Type B pancreatic cell (in vitro differentiated cells): Measurements from ENCODE around the gene GTSE1. TPM values are rescaled to one million over a fixed set of nuclear protein-coding genes. Genes with fewer than 3 reads are reported as not detected.

Source experiments
- DNase-seq: peaks from one replicate; pipeline ENCODE4 v3.0.0; 2021; ENCODE audit warnings: mixed read lengths; ENCODE audit not compliant: unreplicated experiment; ENCODE audit errors: extremely low spot score
- H3K27ac Mint-ChIP-seq: 2 replicates; pipeline ENCODE4 v1.8.0; 2021; ENCODE audit warnings: mild to moderate bottlenecking, mixed read lengths
- H3K27me3 Mint-ChIP-seq: 2 replicates; pipeline ENCODE4 v1.8.0; 2021; ENCODE audit warnings: mixed read lengths
- H3K36me3 Mint-ChIP-seq: 2 replicates; pipeline ENCODE4 v1.8.0; 2021; ENCODE audit warnings: mixed read lengths
- H3K4me1 Mint-ChIP-seq: one replicate; pipeline ENCODE4 v1.8.0; 2021; ENCODE audit warnings: mixed read lengths; ENCODE audit not compliant: unreplicated experiment
- H3K4me3 Mint-ChIP-seq: 2 replicates; pipeline ENCODE4 v1.8.0; 2021; ENCODE audit warnings: mild to moderate bottlenecking, mixed read lengths
- H3K9me3 Mint-ChIP-seq: 2 replicates; pipeline ENCODE4 v1.8.0; 2021; ENCODE audit warnings: mixed read lengths
- total RNA-seq: library from RNA; stranded (reverse); gene quantifications from 2 replicates; pipeline ENCODE4 v1.2.1, GENCODE V29; 2021; ENCODE audit warnings: low replicate concordance
- TF ChIP-seq, protein P1 (sequence below): fragments of 200-600 bp; sonication (generic); conservative IDR thresholded peaks from 2 replicates; pipeline ENCODE4 v1.5.0; 2021; ENCODE audit warnings: antibody characterized with exemption, mild to moderate bottlenecking

The GTSE1 gene
- total RNA-seq, 1 donor from 2014 or later = 39.6 TPM

GRCh38 chr22:46348099-46348695, 51.5 kb downstream of the GTSE1 start:
- H3K9me3 Mint-ChIP-seq = no peaks in the 10 kb centered on the region
- no peak for DNase-seq
- TF ChIP-seq, protein P1, sequence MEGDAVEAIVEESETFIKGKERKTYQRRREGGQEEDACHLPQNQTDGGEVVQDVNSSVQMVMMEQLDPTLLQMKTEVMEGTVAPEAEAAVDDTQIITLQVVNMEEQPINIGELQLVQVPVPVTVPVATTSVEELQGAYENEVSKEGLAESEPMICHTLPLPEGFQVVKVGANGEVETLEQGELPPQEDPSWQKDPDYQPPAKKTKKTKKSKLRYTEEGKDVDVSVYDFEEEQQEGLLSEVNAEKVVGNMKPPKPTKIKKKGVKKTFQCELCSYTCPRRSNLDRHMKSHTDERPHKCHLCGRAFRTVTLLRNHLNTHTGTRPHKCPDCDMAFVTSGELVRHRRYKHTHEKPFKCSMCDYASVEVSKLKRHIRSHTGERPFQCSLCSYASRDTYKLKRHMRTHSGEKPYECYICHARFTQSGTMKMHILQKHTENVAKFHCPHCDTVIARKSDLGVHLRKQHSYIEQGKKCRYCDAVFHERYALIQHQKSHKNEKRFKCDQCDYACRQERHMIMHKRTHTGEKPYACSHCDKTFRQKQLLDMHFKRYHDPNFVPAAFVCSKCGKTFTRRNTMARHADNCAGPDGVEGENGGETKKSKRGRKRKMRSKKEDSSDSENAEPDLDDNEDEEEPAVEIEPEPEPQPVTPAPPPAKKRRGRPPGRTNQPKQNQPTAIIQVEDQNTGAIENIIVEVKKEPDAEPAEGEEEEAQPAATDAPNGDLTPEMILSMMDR = no peak
- H3K36me3 Mint-ChIP-seq = peaks cover 5% of the 10 kb centered on the region
- no peak overlapping the region for H3K4me3 Mint-ChIP-seq
- no peak overlapping the region for H3K27ac Mint-ChIP-seq
- H3K4me1 Mint-ChIP-seq = no peaks in the 10 kb centered on the region
- H3K27me3 Mint-ChIP-seq = no peaks in the 10 kb centered on the region

DNA sequence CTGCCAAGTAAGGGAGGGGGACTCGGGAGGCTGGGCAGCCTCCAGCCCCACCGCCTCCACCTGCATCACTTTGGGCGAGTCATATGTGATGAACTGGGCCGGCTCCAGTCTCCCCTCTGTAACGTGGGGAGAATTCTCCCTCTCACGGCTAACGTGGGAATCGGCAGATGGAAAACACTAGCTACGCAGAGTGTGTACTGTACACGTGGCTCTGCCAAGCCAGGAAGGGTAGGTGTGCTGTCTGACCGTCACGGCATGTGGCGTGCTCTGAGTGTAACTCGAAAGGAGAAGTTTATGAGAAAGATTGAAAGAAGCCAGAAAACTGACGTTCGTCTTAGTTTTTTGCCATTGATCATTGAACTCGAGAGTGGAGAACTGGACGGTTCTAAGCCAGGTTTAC, 52.6 kb downstream of the GTSE1 start:
- Mint-ChIP-seq H3K4me3 (no peak overlapping the region), H3K9me3 (no peaks in the 10 kb centered on the region), H3K27me3 (no peaks in the 10 kb centered on the region), H3K36me3 (peaks cover 2% of the 10 kb centered on the region), H3K27ac (no peak overlapping the region), H3K4me1 (no peaks in the 10 kb centered on the region)
- DNase-seq = no peak
- TF ChIP-seq, protein P1 = no peak

DNA sequence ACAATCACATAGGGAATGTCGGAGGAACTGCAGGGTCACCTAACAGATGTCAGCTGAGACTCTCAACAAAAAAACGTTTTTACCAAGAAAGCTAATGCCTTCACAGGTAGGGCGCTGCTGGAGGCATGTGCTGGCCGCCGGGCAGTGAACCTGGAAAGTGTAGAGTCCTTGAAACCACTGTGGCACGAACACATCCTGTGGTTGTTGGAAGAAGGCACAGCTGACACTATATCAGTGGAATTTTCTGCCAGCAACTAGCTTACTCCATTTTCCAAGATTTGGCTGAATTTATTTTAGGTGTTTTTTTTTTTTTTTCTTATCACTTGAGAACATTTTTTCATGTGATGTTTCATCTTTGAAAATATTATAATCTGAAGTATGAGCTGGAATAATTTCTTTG, 53.0 kb downstream of the GTSE1 start:
- no peaks in the 10 kb centered on the region for H3K27me3 Mint-ChIP-seq
- no peak for DNase-seq
- H3K36me3 Mint-ChIP-seq = no peaks in the 10 kb centered on the region
- no peaks in the 10 kb centered on the region for H3K4me1 Mint-ChIP-seq
- no peaks in the 10 kb centered on the region for H3K9me3 Mint-ChIP-seq
- TF ChIP-seq, protein P1 = no peak
- H3K27ac Mint-ChIP-seq = no peak overlapping the region
- H3K4me3 Mint-ChIP-seq = no peak overlapping the region

GRCh38 chr22:46350121-46350520, 53.5 kb downstream of the GTSE1 start:
- H3K27me3 Mint-ChIP-seq = no peaks in the 10 kb centered on the region
- no peaks in the 10 kb centered on the region for H3K36me3 Mint-ChIP-seq

DNA sequence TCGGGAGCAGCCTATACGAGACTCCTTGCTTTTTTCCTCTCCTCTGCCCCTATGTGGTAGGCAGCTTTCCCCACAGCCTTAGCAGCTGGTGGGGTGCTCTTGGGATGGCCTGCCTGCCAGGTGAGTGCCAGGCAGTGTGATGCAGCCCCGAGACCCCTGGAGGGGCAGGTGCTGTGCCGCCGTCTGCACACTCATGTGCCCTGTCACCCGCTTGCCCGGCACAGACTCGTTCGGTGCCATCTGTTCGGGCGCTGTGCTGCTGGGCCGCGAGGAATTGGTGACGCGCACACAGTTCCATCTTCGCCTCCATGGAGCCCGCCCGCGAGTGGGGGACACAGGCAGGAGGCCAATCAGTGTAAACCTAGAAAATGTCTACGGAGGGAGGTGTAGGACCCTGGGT, 54.0 kb downstream of the GTSE1 start:
- peaks cover 4% of the 10 kb centered on the region for H3K36me3 Mint-ChIP-seq
- no peak for DNase-seq
- no peak overlapping the region for H3K27ac Mint-ChIP-seq

More at GRCh38 chr22:46350121-46350520, 53.5 kb downstream of the GTSE1 start:
- Mint-ChIP-seq H3K9me3 (no peaks in the 10 kb centered on the region), H3K27ac (no peak overlapping the region), H3K4me3 (no peak overlapping the region), H3K4me1 (no peaks in the 10 kb centered on the region)
- TF ChIP-seq, protein P1 = no peak
- no peak for DNase-seq

More for the DNA sequence above, 54.0 kb downstream of the GTSE1 start:
- Mint-ChIP-seq H3K4me1 (peaks cover 5% of the 10 kb centered on the region), H3K4me3 (no peak overlapping the region), H3K9me3 (no peaks in the 10 kb centered on the region), H3K27me3 (no peaks in the 10 kb centered on the region)
- TF ChIP-seq, protein P1 = no peak
